HCT116 (cell line): ENCODE results near the gene ADGRL3.

ENCODE experiments used
- EZH2phosphoT487 ChIP-seq: fragments of 200-600 bp; IDR thresholded peaks from 2 replicates; pipeline ENCODE4 v1.6.1; 2018; ENCODE audit warnings: antibody characterized with exemption, borderline replicate concordance
- POLR2A ChIP-seq: IDR thresholded peaks from 2 replicates; pipeline ENCODE4 v1.7.0; 2011; ENCODE audit warnings: borderline replicate concordance; ENCODE audit not compliant: insufficient read depth, insufficient read length; ENCODE audit errors: extremely low read depth
- POLR2AphosphoS5 ChIP-seq: IDR thresholded peaks from 2 replicates; pipeline ENCODE4 v1.6.1; 2011; ENCODE audit warnings: mild to moderate bottlenecking, low read depth, low read length, moderate library complexity
- SP1 ChIP-seq: IDR thresholded peaks from 2 replicates; pipeline ENCODE4 v1.6.1; 2012; ENCODE audit warnings: low read depth
- ZFX ChIP-seq: fragments of 450-650 bp; IDR thresholded peaks from 2 replicates; pipeline ENCODE4 v1.6.1; 2017
- TF ChIP-seq, protein P1 (sequence below), 3 experiments: fragments of 200-600 bp in 1 of 3; sonication (generic) in 1 of 3; IDR thresholded peaks in 2 of 3; conservative IDR thresholded peaks in 1 of 3; 2 replicates each; pipeline ENCODE4 v1.5.1; 2012 to 2017; ENCODE audit warnings: low read depth in 2 of 3, low read length in 2 of 3, antibody characterized with exemption in 1 of 3, borderline replicate concordance in 1 of 3, control low read depth in 1 of 3, mild to moderate bottlenecking in 1 of 3, mixed read lengths in 1 of 3, mixed run types in 1 of 3, moderate library complexity in 1 of 3; ENCODE audit not compliant: insufficient read depth in 1 of 3
- TF ChIP-seq, protein P2 (sequence below): IDR thresholded peaks from 2 replicates; pipeline ENCODE4 v1.6.1; 2012
- TF ChIP-seq, protein P3 (sequence below): IDR thresholded peaks from 2 replicates; pipeline ENCODE4 v1.6.1; 2012; ENCODE audit warnings: low read depth

DNA sequence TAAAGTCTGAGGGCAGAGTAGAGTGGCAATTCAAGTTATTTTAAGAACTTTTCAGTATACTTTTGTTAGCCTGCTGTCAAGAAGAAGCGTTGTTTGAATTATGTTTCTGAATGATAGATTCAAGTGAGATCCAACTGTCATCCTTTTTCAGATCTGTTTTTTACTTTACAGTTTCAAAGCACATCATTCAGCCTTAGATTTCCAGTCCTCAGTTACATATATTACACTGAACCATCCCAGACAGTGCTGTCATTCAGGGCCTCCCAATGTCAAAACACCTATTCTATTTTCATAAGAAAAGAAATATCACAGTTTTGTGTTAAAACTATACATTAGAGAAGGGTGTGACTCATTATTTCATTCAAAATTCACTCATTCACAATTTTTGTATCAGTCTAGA lies 856.9 kb downstream of the ADGRL3 start:
- TF ChIP-seq ZFX (no peak), POLR2A (no peak), EZH2phosphoT487 (no peak), SP1 (no peak), POLR2AphosphoS5 (no peak)
- TF ChIP-seq, protein P1, sequence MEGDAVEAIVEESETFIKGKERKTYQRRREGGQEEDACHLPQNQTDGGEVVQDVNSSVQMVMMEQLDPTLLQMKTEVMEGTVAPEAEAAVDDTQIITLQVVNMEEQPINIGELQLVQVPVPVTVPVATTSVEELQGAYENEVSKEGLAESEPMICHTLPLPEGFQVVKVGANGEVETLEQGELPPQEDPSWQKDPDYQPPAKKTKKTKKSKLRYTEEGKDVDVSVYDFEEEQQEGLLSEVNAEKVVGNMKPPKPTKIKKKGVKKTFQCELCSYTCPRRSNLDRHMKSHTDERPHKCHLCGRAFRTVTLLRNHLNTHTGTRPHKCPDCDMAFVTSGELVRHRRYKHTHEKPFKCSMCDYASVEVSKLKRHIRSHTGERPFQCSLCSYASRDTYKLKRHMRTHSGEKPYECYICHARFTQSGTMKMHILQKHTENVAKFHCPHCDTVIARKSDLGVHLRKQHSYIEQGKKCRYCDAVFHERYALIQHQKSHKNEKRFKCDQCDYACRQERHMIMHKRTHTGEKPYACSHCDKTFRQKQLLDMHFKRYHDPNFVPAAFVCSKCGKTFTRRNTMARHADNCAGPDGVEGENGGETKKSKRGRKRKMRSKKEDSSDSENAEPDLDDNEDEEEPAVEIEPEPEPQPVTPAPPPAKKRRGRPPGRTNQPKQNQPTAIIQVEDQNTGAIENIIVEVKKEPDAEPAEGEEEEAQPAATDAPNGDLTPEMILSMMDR (IDR thresholded peaks at IDR 0.05 in 2 of 3, conservative IDR thresholded peaks at IDR 0.05 in 1 of 3; ENCODE audit: borderline replicate concordance in 1 of 3, insufficient read depth in 1 of 3, low read depth in 2 of 3, low read length in 2 of 3), result no peak
- TF ChIP-seq, protein P2, sequence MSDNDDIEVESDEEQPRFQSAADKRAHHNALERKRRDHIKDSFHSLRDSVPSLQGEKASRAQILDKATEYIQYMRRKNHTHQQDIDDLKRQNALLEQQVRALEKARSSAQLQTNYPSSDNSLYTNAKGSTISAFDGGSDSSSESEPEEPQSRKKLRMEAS, result no peak
- TF ChIP-seq, protein P3, sequence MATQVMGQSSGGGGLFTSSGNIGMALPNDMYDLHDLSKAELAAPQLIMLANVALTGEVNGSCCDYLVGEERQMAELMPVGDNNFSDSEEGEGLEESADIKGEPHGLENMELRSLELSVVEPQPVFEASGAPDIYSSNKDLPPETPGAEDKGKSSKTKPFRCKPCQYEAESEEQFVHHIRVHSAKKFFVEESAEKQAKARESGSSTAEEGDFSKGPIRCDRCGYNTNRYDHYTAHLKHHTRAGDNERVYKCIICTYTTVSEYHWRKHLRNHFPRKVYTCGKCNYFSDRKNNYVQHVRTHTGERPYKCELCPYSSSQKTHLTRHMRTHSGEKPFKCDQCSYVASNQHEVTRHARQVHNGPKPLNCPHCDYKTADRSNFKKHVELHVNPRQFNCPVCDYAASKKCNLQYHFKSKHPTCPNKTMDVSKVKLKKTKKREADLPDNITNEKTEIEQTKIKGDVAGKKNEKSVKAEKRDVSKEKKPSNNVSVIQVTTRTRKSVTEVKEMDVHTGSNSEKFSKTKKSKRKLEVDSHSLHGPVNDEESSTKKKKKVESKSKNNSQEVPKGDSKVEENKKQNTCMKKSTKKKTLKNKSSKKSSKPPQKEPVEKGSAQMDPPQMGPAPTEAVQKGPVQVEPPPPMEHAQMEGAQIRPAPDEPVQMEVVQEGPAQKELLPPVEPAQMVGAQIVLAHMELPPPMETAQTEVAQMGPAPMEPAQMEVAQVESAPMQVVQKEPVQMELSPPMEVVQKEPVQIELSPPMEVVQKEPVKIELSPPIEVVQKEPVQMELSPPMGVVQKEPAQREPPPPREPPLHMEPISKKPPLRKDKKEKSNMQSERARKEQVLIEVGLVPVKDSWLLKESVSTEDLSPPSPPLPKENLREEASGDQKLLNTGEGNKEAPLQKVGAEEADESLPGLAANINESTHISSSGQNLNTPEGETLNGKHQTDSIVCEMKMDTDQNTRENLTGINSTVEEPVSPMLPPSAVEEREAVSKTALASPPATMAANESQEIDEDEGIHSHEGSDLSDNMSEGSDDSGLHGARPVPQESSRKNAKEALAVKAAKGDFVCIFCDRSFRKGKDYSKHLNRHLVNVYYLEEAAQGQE, result no peak
